Adipose tissue (tissue), 3 donors: ENCODE data around the gene B4GAT1. TPM values are rescaled to one million over a fixed set of nuclear protein-coding genes. Genes with fewer than 3 reads are reported as not detected.
"Not testable (repeated sequence)": the region's sequence is repeated elsewhere in the genome, so short reads cannot be mapped to it uniquely, and the experiment has no call there.

ENCODE experiments used
- H3K27ac ChIP-seq: one replicate; pipeline ENCODE4 v1.5.1; 2013; ENCODE audit warnings: low read depth, low read length
- WGBS, 3 donors: extraction: QIAGEN DNeasy Blood & Tissue Kit; methylation state at CpG; one replicate each; pipeline ENCODE4 v1.1.7; 2013; 5-methylcytosine and 5-hydroxymethylcytosine counted together
- polyA plus RNA-seq, 3 donors: library from polyadenylated mRNA; stranded (reverse); fragments of 200-250 nt; gene quantifications; one replicate each; pipeline ENCODE4 v1.2.3, GENCODE V29; 2013
- donor health status: healthy with polysubstance abuse.
- donor health status: Bipolar disorder and iron deficiency.
- donor health status: healthy.

Gene B4GAT1
- 10 to 100 TPM; 12.5 to 19.9 (median 17.9) TPM for polyA plus RNA-seq

DNA sequence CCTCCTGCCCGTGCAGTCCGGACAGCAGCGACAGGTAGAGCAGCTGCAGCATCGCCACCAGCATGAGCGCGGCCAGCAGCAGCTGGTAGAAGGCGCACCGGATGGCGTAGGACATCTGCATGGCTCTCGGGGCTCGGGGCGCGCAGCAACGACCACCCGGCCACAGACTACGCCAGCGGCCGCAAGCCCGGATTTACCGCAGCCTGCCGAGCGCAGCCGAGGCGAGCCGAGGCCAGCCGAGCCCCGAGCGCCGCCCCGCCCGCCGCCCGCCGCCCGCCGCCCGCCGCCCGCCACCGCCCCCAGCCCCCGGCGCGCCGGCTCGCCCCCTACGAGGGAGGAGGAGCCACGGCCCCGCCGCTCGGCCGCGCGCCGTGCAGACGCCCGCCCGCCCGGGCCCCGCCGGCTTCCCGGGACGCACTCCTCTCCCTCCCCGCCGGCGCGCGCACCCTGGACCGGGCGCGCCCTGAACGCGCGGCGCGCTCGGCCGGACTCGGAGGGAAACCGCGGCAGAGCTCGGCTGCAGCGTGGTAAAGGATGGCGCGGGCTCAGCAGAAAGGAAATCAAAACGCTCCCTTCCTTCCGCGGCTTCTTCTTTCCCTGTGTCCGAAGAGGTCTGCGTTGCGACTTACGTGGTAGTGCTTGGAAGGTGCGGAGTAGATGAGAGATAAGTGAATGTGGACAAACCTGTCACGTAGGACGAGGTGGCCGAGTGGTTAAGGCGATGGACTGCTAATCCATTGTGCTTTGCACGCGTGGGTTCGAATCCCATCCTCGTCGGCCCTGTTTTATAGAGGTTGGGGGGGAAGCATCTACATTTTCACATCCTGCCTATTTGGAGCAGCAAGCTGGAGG is at the start of gene B4GAT1:
Gene B4GAT1, minus strand, starts transcription at position 205 of the 852 bp plus-strand sequence. Its CDS starts 84 bp downstream, at position 121.
- WGBS, 3 donors: 1% methylated on average over 58 to 93 of the region's 101 CpGs
- peak within 1 kb of the TSS; percentile 7 for H3K27ac ChIP-seq

- WGBS, 3 donors: 67 to 83% (median 76%) methylated on average over 3 of the region's 3 CpGs
- H3K27ac ChIP-seq: no peak overlapping the region
Measured at GRCh38 chr11:66393954-66394353, 46.5 kb upstream of the B4GAT1 start.

- WGBS, 3 donors: 68 to 83% (median 68%) methylated on average over 6 of the region's 6 CpGs
- H3K27ac ChIP-seq: no peak overlapping the region
Measured at GRCh38 chr11:66391322-66391721, 43.9 kb upstream of the B4GAT1 start.

GRCh38 chr11:66388780-66389386 is 41.5 kb upstream of the B4GAT1 start:
- H3K27ac ChIP-seq: no peak overlapping the region
- WGBS, 3 donors: 28 to 33% (median 29%) methylated on average over 8 of the region's 8 CpGs

DNA sequence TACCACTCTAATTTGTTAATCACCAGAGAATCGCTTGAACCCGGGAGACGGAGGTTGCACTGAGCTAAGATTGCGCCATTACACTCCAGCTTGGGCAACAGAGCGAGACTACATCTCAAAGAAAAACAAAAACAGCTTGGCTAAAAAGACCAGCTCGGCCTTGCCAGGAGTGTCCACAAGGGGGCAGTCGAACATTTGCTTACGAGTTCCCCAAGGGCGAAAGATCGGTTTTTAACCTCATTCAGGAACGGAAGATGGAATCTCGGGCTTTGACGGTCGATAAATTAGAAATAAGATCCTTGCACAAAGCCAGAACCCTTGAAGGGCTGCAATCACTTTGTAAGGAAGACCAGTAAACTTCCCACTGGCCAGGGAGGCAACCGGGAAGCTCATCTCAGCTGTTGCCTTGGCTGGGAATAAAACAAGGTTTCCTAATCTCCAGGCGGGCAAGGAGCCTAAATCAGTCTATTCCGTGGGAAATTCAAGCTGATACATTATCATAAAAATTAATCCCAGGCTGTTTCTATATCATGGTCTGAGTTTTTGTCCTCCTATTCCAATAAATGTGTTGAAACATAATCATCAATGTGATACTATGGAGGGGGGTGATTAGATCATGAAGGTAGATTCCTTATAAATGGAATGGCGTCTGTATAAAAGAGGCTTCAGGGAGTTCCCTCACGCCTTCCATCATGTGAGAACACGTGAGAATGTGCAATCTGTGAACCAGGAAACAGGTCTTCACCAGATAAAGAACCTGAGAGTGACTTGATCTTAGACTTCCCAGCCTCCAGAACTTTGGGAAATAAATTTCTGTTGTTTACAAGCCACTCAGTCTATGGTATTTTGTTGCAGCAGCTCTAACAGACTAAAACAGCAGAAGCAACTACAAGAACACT is 39.0 kb upstream of the B4GAT1 start:
- no peak overlapping the region for H3K27ac ChIP-seq
- WGBS, 3 donors: 7 to 8% (median 8%) methylated on average over 20 of the region's 20 CpGs

DNA sequence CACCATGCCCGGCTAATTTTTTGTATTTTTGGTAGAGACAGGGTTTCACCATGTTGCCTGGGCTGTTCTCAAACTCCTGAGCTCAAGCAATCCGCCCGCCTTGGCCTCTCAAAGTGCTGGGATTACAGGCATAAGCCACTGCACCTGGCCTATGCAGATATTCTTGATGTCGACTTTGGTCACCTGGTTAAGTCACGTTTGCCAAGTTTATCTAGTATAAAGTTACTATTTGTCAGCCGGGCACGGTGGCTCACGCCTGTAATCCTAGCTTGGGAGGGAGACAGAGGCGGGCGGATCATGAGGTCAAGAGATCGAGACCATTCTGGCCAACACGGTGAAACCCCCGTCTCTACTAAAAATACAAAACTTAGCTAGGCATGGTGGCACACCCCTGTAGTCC is 36.9 kb upstream of the B4GAT1 start:
- 68 to 87% (median 85%) methylated on average over 13 of the region's 13 CpGs for WGBS, 3 donors
- H3K27ac ChIP-seq: not testable (repeated sequence)

DNA sequence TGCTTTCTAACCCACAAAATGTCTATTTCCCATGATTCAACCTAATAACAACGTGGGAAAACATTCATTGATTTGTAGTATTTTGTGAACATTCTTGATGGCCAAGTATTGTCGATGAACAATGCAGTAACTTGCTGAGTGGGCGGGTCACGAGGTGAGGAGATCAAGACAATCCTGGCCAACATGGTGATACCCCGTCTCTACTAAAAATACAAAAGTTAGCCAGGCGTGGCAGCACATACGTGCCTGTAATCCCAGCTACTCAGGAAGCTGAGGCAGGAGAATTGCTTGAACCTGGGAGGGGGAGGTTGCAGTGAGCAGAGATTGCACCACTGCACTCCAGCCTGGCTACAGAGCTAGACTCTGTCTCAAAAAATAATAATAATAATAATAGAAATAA is 32.8 kb upstream of the B4GAT1 start:
- not testable (repeated sequence) for H3K27ac ChIP-seq
- WGBS, 3 donors: 19 to 23% (median 21%) methylated on average over 7 of the region's 7 CpGs

- WGBS, 3 donors: 78 to 84% (median 80%) methylated on average over 9 of the region's 9 CpGs
- H3K27ac ChIP-seq: not testable (repeated sequence)
Measured at GRCh38 chr11:66373690-66374287, 26.4 kb upstream of the B4GAT1 start.

GRCh38 chr11:66373265-66373664 is 25.8 kb upstream of the B4GAT1 start:
- H3K27ac ChIP-seq: no peak overlapping the region
- 40 to 73% (median 71%) methylated on average over 5 of the region's 5 CpGs for WGBS, 3 donors

DNA sequence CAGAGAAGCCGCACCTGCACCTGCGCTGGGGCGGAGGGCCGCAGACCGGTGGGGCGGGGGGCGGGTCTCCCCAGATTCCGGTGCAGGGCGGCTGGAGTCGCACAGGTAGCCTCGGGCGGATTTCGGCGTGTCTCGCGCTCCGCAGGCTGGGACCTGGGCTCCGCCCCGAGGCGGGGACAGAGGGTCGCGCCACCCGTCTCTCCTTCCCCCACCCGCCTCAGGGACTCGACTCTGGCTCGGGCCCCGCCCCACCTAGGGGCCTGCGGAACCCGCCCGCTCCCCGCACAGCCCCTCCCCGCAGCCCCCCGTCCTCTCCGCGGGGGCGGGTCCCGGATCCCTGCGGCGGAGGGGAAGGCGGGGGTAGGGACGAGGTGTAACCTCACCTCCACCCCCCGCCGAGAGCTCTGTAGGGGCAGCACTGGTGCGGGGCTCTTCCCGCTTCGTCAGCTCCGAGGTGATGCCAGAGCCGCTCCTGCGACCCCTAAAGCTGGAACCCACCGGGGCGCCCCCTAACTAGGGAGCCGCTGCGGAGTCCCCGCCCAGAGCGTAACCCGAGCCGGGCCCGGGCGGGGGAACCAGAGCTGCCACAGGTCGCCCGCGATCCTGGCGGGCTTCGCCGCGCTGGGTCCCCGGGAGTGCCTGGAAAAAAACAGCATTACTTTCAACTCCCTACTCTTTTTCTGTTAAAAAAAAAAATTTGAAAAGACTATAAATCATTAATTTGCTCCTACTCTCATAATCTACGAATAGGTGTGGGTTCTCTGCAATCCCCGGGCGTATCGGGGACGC is 24.4 kb upstream of the B4GAT1 start, which contains the start of gene SLC29A2:
Gene SLC29A2, minus strand, starts transcription at position 134 of the 789 bp plus-strand sequence. CDS start 169 bp downstream, outside the sequence.
- no peak within 1 kb of the TSS for H3K27ac ChIP-seq
- 0 to 1% (median 1%) methylated on average over 58 to 72 of the region's 72 CpGs for WGBS, 3 donors

DNA sequence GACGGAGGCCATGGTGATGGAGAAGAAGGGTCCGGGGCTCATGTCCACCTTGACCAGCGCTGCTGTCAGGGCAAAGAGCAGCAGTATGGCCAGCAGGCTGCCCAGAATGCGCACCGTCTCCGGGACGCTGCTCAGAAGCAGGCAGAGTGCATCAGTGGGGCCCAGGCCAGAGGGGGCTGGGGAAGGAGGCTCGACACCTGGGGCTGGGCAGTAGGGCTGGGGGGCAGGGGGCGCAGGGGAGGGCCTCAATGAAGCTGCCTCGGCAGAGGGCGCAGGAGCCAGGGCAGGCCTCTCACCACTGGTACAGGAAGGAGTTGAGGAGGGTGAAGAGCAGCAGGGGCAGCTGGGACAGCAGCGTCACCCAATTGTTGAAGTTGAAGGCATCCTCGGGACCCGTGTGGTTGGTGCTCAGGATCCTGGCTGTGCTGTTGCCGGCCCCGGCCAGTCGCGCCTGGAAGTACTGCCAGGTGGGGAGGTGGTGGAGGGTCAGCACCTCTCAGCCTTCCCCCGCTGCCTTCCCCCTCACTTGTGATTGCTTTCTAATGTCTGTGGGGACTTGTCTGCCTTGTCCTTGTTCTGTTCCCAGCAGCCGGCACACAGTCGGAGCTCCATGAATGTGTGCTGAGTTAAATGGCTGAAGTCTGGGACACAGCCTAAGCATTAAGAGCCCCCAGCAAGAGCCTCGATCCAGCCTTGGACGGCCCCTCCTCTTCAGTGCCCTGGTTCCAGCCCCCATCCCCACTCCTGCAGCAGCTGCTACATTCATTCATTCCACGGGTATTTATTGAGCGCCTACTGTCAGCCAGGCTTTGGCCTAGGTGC is 21.9 kb upstream of the B4GAT1 start:
- WGBS, 3 donors: 89% methylated on average over 25 of the region's 25 CpGs
- no peak overlapping the region for H3K27ac ChIP-seq

- H3K27ac ChIP-seq: no peak overlapping the region
- WGBS, 3 donors: 89 to 92% (median 91%) methylated on average over 6 of the region's 6 CpGs
Measured at GRCh38 chr11:66368484-66368883, 21.1 kb upstream of the B4GAT1 start.

DNA sequence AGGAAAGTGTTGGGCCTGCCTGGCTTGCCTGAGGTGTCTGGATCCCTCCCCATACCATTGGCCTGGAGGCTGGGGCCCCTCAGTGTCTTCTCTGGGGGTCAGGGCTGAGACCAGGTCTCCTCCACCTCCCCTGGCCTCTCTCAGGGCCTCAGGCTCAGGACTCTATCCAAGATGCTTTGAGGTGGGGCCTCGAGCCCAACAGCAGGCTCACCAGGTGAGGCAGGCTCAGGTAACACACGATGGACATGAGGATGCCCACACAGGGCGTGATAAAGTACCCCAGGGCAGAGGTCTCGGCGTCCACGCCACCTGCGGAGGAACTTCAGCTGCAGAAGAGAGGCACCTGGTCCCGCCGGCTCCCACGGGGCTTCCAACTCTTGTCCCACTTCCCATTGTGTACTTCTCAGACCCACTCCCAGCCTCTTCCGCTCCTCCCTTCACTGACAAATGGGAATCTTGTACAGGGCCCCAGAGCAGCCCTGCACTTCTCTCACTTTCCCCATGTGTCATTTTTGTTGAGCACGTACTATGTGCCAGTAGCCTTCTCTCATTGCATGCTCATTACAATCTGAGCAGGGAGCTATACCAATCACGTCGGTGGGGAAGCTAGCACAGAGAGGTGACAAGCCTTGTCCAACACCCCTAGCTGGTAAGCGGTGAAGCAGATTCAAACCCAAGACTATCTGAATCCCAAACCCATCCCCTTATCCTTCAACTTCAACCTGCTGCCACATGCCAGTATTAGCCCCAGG is 20.3 kb upstream of the B4GAT1 start:
- no peak overlapping the region for H3K27ac ChIP-seq
- 88 to 90% (median 88%) methylated on average over 15 of the region's 15 CpGs for WGBS, 3 donors

DNA sequence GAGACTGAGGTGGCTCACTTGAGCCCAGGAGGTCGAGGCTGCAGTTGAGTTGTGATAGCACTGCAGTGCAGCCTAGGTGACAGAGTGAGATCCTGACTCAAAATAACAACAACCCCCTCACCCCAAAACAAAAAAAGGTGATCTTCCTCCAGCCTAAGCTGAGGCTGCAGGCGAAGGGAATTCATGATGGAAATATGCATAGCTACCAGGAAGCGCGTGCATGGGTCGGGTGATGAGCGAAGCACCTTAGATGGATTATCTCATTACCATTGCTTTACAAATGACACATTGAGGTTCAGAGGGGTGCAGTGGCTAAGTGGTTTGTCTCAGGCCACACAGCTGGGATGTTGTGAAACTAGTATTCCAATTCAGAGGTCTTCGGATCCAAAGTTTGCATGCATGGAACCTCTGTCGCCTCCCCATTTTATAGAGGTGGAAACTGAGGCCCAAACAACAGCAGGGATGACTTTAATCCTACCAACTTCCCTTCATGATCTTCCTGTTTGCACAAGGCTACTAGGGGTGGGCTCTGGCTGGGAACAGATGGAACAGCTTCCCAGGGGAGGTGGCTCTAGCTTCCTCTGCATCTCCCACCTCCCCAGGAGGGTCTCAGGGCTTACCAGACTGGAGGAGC is 19.5 kb upstream of the B4GAT1 start:
- H3K27ac ChIP-seq: no peak overlapping the region
- WGBS, 3 donors: 93 to 94% (median 94%) methylated on average over 8 of the region's 8 CpGs

- 68 to 89% (median 74%) methylated on average over 14 of the region's 14 CpGs for WGBS, 3 donors
- H3K27ac ChIP-seq: no peak overlapping the region
Measured at GRCh38 chr11:66365711-66366619, 18.5 kb upstream of the B4GAT1 start.
